Peyer's patch (tissue), 4 donors: Measurements from ENCODE around the gene STARD10. TPM values are rescaled to one million over a fixed set of nuclear protein-coding genes. Genes with fewer than 3 reads are reported as not detected.

Experiments used
- DNase-seq, 3 donors: peaks; one replicate each; pipeline ENCODE4 v3.0.0-alpha.2; 2017 to 2019
- H3K27ac ChIP-seq, 4 donors: fragments of 200-600 bp; sonication (generic); one replicate each; pipeline ENCODE4 v1.5.1; 2016 to 2019
- H3K27me3 ChIP-seq, 2 donors: fragments of 200-600 bp; sonication (generic); one replicate each; pipeline ENCODE4 v1.5.1; 2019
- H3K36me3 ChIP-seq, 3 donors: fragments of 200-600 bp; sonication (generic); one replicate each; pipeline ENCODE4 v1.5.1; 2016 to 2019
- H3K4me1 ChIP-seq, 4 donors: fragments of 200-600 bp; sonication (generic); one replicate each; pipeline ENCODE4 v1.5.1; 2016 to 2019
- H3K4me3 ChIP-seq, 4 donors: fragments of 200-600 bp; sonication (generic); 1 replicate in 3 of 4; 2 replicates in 1 of 4; pipeline ENCODE4 v1.5.1; 2016 to 2019; ENCODE audit warnings: mild to moderate bottlenecking in 1 of 4
- H3K9me3 ChIP-seq, 4 donors: fragments of 200-600 bp; sonication (generic); one replicate each; pipeline ENCODE4 v1.5.1; 2016 to 2019; ENCODE audit warnings: mild to moderate bottlenecking in 1 of 4
- CTCF ChIP-seq, 6 experiments: fragments of 450-650 bp in 4 of 6; fragments of 200-600 bp in 2 of 6; sonication (generic) in 1 of 6; IDR thresholded peaks; one replicate each; pipeline ENCODE4 v1.5.1; 2017 to 2019; ENCODE audit warnings: antibody characterized with exemption in 6 of 6, mild to moderate bottlenecking in 3 of 6, moderate library complexity in 1 of 6
- POLR2A ChIP-seq, 2 donors: fragments of 450-650 bp; IDR thresholded peaks; one replicate each; pipeline ENCODE4 v1.5.1; 2017; ENCODE audit warnings: antibody characterized with exemption in 2 of 2, mild to moderate bottlenecking in 2 of 2, moderate library complexity in 2 of 2
- total RNA-seq, 4 donors: library from RNA; depleted of rRNA; stranded (reverse); fragments of >200 nt; gene quantifications; one replicate each; pipeline ENCODE4 v1.1.0, GENCODE V29; 2016

Gene STARD10
- total RNA-seq, 4 donors from 2014 or later, result 118 to 187 (median 168) TPM

GRCh38 chr11:72759468-72759985, 34.3 kb downstream of the STARD10 start:
- peaks cover 0 to 6% (median 0%) of the 10 kb centered on the region in 4 donors for H3K4me1 ChIP-seq
- H3K9me3 ChIP-seq, result no peaks in the 10 kb centered on the region
- H3K4me3 ChIP-seq, result no peak overlapping the region
- no peak for DNase-seq
- no peak overlapping the region for H3K27ac ChIP-seq
- H3K36me3 ChIP-seq, result peaks cover 0 to 18% (median 0%) of the 10 kb centered on the region in 3 donors
- H3K27me3 ChIP-seq, result no peaks in the 10 kb centered on the region
- no peak for TF ChIP-seq CTCF (IDR thresholded peaks at IDR 0.05)

DNA sequence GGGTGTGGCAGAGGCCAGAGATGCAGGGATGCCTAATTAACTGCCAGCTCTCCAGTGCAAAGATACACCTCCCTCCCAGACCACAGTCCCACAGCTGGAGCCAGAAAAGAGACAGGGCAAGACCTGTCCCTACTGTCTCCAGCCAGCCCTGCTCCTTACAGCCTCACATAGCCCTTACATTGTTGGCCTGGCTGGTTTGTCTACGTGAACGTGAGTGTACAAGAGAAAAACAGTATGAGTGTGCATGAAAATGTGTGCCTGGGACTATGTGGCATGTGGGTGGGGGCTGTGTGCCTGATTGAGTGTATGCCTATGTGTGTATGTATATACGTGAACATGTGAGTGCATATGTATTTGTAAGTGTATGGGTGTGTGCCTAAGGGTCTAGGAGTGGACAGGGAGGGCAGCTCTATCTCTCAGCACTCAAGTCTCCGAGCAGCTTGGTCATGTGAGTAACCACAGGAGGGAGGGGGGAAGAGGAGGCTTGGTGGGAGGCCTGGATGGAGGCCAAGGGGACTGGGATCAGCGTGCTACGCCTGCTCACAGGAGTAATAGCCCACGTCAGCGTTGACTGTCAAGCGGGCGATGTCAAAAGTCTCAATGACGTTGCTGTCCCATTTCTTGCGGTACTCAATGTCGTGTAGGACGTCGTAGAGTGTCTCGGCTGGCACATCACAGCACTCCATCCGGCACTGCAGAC, 35.0 kb downstream of the STARD10 start:
- DNase-seq, result peak in 1 of 3 donors; percentile 67
- Histone ChIP-seq H3K4me1 (peaks cover 0 to 3% (median 0%) of the 10 kb centered on the region in 4 donors), H3K36me3 (peaks cover 0 to 18% (median 0%) of the 10 kb centered on the region in 3 donors), H3K4me3 (no peak overlapping the region), H3K27ac (peak overlapping the region in 1 of 4 donors; percentile 43), H3K9me3 (no peaks in the 10 kb centered on the region), H3K27me3 (no peaks in the 10 kb centered on the region)
- TF ChIP-seq POLR2A (IDR thresholded peaks at IDR 0.05) (no peak), CTCF (IDR thresholded peaks at IDR 0.05) (no peak)

DNA sequence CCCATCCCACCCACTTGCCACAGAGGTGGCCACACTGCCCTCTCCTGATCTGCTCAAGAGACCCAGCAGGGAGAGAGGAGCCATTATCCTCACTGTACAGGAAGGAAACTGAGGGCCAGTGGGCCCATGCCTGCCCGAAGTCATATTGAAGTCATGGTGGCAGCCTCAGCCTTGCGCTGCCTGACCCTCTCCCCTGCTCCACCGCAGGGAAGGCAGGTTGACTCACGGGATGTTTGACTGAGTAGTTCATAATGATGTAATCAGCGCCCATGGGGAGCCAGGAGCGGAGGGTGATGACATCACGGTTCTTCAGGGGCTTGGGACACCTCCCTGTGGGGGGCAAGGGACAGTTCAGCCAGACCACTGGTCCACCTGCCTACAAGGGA, 35.5 kb downstream of the STARD10 start:
- H3K4me3 ChIP-seq, result no peak overlapping the region
- peaks cover 0 to 18% (median 0%) of the 10 kb centered on the region in 3 donors for H3K36me3 ChIP-seq
- DNase-seq, result no peak
- no peak for TF ChIP-seq POLR2A (IDR thresholded peaks at IDR 0.05)
- no peak for TF ChIP-seq CTCF (IDR thresholded peaks at IDR 0.05)
- H3K27ac ChIP-seq, result peak overlapping the region in 1 of 4 donors; percentile 43
- peaks cover 0 to 4% (median 0%) of the 10 kb centered on the region in 4 donors for H3K4me1 ChIP-seq
- no peaks in the 10 kb centered on the region for H3K27me3 ChIP-seq
- no peaks in the 10 kb centered on the region for H3K9me3 ChIP-seq

- Histone ChIP-seq H3K27me3 (no peaks in the 10 kb centered on the region), H3K36me3 (peaks cover 0 to 18% (median 0%) of the 10 kb centered on the region in 3 donors), H3K9me3 (no peaks in the 10 kb centered on the region), H3K4me3 (no peak overlapping the region), H3K27ac (no peak overlapping the region), H3K4me1 (peaks cover 0 to 26% (median 6%) of the 10 kb centered on the region in 4 donors)
- TF ChIP-seq CTCF (IDR thresholded peaks at IDR 0.05), result no peak
- TF ChIP-seq POLR2A (IDR thresholded peaks at IDR 0.05), result no peak
- no peak for DNase-seq
Measured at GRCh38 chr11:72755713-72756285, 38.0 kb downstream of the STARD10 start.

- Histone ChIP-seq H3K4me1 (peaks cover 0 to 32% (median 12%) of the 10 kb centered on the region in 4 donors), H3K9me3 (no peaks in the 10 kb centered on the region), H3K27me3 (no peaks in the 10 kb centered on the region), H3K4me3 (no peak overlapping the region), H3K27ac (no peak overlapping the region), H3K36me3 (peaks cover 0 to 18% (median 0%) of the 10 kb centered on the region in 3 donors)
- TF ChIP-seq CTCF (IDR thresholded peaks at IDR 0.05) (no peak), POLR2A (IDR thresholded peaks at IDR 0.05) (no peak)
- DNase-seq, result no peak
Measured at GRCh38 chr11:72754544-72755155, 39.2 kb downstream of the STARD10 start.
